Vagina (tissue), 2 donors: ENCODE results near the gene MCEE. TPM values are rescaled to one million over a fixed set of nuclear protein-coding genes. Genes with fewer than 3 reads are reported as not detected.

Experiments
- DNase-seq, 2 donors: peaks; one replicate each; pipeline ENCODE4 v3.0.0-alpha.2; 2017; ENCODE audit errors: extremely low spot score in 2 of 2
- H3K27ac ChIP-seq: fragments of 200-600 bp; sonication (generic); one replicate; pipeline ENCODE4 v1.5.1; 2019
- H3K27me3 ChIP-seq: fragments of 200-600 bp; sonication (generic); one replicate; pipeline ENCODE4 v1.5.1; 2019
- H3K36me3 ChIP-seq, 2 donors: fragments of 200-600 bp; sonication (generic); one replicate each; pipeline ENCODE4 v1.5.1; 2017 to 2019
- H3K4me1 ChIP-seq: fragments of 200-600 bp; sonication (generic); one replicate; pipeline ENCODE4 v1.5.1; 2019
- H3K4me3 ChIP-seq, 2 donors: fragments of 200-600 bp; sonication (generic); 1 replicate in 1 of 2; 2 replicates in 1 of 2; pipeline ENCODE4 v1.5.1; 2016 to 2019
- H3K9me3 ChIP-seq: fragments of 200-600 bp; sonication (generic); one replicate; pipeline ENCODE4 v1.5.1; 2019
- POLR2A ChIP-seq, 2 donors: fragments of 450-650 bp; IDR thresholded peaks; one replicate each; pipeline ENCODE4 v1.6.1; 2017; ENCODE audit warnings: antibody characterized with exemption in 2 of 2, mild to moderate bottlenecking in 2 of 2, moderate library complexity in 2 of 2
- POLR2AphosphoS5 ChIP-seq, 2 donors: sonication (generic); formaldehyde crosslinking; IDR thresholded peaks; one replicate each; pipeline ENCODE4 v1.9.0; 2017; ENCODE audit warnings: antibody characterized with exemption in 2 of 2, mild to moderate bottlenecking in 2 of 2, low read depth in 1 of 2; ENCODE audit not compliant: insufficient read depth in 1 of 2
- intact Hi-C: fragments of 100-400 bp; cut with DNase I; formaldehyde crosslinking; loops from one replicate; pipeline ENCODE4 v1.15.1; 2023
- total RNA-seq: library from RNA; depleted of rRNA; stranded (reverse); fragments of >200 nt; gene quantifications from one replicate; pipeline ENCODE4 v1.2.3, GENCODE V29; 2016
- TF ChIP-seq, protein P1 (sequence below), 3 experiments: fragments of 450-650 bp in 2 of 3; fragments of 200-600 bp in 1 of 3; sonication (generic) in 1 of 3; IDR thresholded peaks; one replicate each; pipeline ENCODE4 v1.5.1; 2017 to 2019; ENCODE audit warnings: antibody characterized with exemption in 3 of 3, mild to moderate bottlenecking in 2 of 3, moderate library complexity in 2 of 3

MCEE gene
- total RNA-seq, 1 donor from 2014 or later, result 12.8 TPM

GRCh38 chr2:71151620-71152019, 21.6 kb upstream of the MCEE start:
- TF ChIP-seq, protein P1, sequence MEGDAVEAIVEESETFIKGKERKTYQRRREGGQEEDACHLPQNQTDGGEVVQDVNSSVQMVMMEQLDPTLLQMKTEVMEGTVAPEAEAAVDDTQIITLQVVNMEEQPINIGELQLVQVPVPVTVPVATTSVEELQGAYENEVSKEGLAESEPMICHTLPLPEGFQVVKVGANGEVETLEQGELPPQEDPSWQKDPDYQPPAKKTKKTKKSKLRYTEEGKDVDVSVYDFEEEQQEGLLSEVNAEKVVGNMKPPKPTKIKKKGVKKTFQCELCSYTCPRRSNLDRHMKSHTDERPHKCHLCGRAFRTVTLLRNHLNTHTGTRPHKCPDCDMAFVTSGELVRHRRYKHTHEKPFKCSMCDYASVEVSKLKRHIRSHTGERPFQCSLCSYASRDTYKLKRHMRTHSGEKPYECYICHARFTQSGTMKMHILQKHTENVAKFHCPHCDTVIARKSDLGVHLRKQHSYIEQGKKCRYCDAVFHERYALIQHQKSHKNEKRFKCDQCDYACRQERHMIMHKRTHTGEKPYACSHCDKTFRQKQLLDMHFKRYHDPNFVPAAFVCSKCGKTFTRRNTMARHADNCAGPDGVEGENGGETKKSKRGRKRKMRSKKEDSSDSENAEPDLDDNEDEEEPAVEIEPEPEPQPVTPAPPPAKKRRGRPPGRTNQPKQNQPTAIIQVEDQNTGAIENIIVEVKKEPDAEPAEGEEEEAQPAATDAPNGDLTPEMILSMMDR (IDR thresholded peaks at IDR 0.05), result no peak
- TF ChIP-seq POLR2A (IDR thresholded peaks at IDR 0.05), result no peak
- no peak for TF ChIP-seq POLR2AphosphoS5 (IDR thresholded peaks at IDR 0.05; ENCODE audit: insufficient read depth in 1 of 2, low read depth in 1 of 2)
- DNase-seq, result no peak
- H3K9me3 ChIP-seq, result no peaks in the 10 kb centered on the region
- no peak overlapping the region for H3K4me3 ChIP-seq
- H3K27ac ChIP-seq, result no peak overlapping the region
- peaks cover 0 to 36% of the 10 kb centered on the region in 2 donors for H3K36me3 ChIP-seq
- intact Hi-C loops, result no loop called here
- H3K27me3 ChIP-seq, result no peaks in the 10 kb centered on the region
- H3K4me1 ChIP-seq, result peaks cover under 1% of the 10 kb centered on the region

DNA sequence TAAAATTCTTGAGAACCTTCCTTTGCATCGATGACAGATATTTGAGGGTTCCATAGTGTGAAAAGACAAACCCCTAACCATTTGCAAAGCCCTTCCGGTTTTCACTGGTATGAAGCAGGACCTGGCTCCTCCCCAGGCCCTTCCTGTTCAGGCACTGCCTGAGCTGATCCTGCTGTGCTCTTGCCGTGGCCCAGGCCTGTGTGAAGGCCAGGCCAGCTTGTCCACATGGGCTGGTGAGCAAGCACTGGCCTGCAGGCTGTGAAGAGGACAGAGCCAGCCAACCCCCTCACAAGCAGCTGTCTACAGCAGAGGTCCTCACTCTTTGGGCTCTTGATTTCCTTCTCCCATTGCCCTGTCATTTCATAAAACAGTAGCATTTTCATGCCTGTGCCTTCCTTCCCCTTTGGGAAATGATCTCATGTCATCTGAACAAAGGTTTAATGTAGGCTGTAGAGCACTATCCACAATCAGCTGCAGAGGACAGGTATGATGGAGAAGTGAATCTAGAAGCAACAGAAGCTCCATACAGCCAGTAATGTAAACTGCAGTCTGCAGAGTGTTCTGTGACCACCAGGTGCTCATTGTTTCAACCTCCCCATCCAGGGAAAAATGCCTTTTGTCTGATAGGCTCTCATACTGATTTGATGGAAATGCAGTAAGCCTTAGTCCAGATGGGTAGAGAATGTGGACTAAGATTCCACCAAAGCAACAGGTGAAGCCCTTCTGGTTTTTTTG, 20.2 kb upstream of the MCEE start:
- no peak for DNase-seq
- TF ChIP-seq POLR2AphosphoS5 (IDR thresholded peaks at IDR 0.05; ENCODE audit: insufficient read depth in 1 of 2, low read depth in 1 of 2), result no peak
- TF ChIP-seq, protein P1 (IDR thresholded peaks at IDR 0.05), result no peak
- TF ChIP-seq POLR2A (IDR thresholded peaks at IDR 0.05), result no peak
- H3K27ac ChIP-seq, result no peak overlapping the region
- H3K27me3 ChIP-seq, result no peaks in the 10 kb centered on the region
- no peak overlapping the region for H3K4me3 ChIP-seq
- intact Hi-C loops, result no loop called here
- no peaks in the 10 kb centered on the region for H3K9me3 ChIP-seq
- no peaks in the 10 kb centered on the region for H3K4me1 ChIP-seq
- peaks cover 0 to 50% of the 10 kb centered on the region in 2 donors for H3K36me3 ChIP-seq

DNA sequence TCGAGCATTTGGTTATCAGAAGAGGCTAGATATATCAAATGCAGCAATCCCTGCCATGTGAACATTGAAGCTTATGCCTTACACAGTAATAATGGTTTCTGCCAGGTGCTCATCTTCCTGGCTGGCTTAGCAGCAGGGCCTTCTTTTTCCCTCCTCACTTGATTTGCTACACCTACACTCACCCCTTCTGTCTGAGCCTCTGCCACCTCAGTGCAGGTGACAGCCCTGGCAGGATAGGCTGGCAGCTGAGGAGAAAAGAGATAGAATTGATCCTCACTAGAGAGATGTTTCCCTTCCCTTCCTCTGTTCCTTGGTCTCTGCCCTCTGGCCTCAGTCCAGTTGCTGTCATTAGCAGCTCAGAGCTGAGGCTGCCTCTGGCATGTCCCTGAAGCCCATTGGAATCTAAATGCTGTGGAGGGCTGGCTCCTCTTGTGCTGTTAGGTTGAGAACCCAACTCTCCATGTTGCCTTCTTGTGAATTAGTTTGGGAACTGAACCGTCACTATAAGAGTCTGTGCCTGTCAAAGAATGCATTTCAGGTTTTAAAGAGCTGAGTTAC, 18.6 kb upstream of the MCEE start:
- Histone ChIP-seq H3K27me3 (no peaks in the 10 kb centered on the region), H3K36me3 (peaks cover 0 to 66% of the 10 kb centered on the region in 2 donors), H3K4me3 (no peak overlapping the region), H3K9me3 (no peaks in the 10 kb centered on the region), H3K4me1 (no peaks in the 10 kb centered on the region), H3K27ac (no peak overlapping the region)
- DNase-seq, result no peak
- TF ChIP-seq POLR2A (IDR thresholded peaks at IDR 0.05), result no peak
- TF ChIP-seq, protein P1 (IDR thresholded peaks at IDR 0.05), result no peak
- no peak for TF ChIP-seq POLR2AphosphoS5 (IDR thresholded peaks at IDR 0.05; ENCODE audit: insufficient read depth in 1 of 2, low read depth in 1 of 2)
- intact Hi-C loops, result no loop called here

DNA sequence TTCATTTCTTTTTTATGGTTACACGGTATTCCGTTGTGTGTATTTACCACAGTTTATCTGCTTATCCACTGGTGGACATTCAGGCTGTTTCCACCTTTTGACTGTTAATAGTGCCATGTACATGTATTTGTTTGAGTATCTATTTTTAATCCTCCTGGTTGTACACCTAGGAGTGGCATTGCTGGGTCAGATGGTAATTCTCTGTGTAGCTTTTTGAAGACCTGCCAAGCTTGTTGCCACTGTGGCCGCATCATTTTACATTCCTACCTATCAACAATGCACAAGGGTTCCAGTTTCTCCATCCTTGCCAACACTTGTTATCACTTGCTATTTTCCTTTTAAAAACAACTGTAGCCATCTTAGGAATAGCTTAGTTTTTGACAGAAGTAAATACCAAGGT, 13.8 kb upstream of the MCEE start:
- Histone ChIP-seq H3K27me3 (no peaks in the 10 kb centered on the region), H3K9me3 (no peaks in the 10 kb centered on the region), H3K4me3 (no peak overlapping the region), H3K27ac (no peak overlapping the region), H3K36me3 (peaks cover 8 to 97% of the 10 kb centered on the region in 2 donors), H3K4me1 (no peaks in the 10 kb centered on the region)
- intact Hi-C loops, result no loop called here
- DNase-seq, result no peak
- TF ChIP-seq POLR2A (IDR thresholded peaks at IDR 0.05), result no peak
- TF ChIP-seq, protein P1 (IDR thresholded peaks at IDR 0.05), result no peak
- TF ChIP-seq POLR2AphosphoS5 (IDR thresholded peaks at IDR 0.05; ENCODE audit: insufficient read depth in 1 of 2, low read depth in 1 of 2), result no peak

DNA sequence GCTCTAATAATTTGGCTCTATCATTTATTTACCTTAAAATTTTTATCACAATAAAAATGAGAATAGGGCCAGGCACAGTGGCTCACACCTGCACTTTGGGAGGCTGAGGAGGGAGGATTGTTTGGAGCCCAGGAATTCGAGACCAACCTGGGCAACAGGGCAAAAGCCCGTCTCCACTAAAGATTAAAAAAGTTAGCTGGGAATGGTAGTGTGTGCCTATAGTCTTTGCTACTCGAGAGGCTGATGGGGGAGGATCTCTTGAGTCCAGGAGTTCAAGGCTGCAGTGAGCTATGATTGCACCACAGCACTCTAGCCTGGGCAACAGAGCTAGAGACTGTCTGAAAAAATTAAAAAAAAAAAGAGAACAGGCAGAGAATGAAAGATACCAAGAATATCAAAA, 6.1 kb upstream of the MCEE start:
- H3K27ac ChIP-seq, result no peak overlapping the region
- TF ChIP-seq, protein P1 (IDR thresholded peaks at IDR 0.05), result no peak
- TF ChIP-seq POLR2A (IDR thresholded peaks at IDR 0.05) (no peak), POLR2AphosphoS5 (IDR thresholded peaks at IDR 0.05; ENCODE audit: insufficient read depth in 1 of 2, low read depth in 1 of 2) (no peak)
- no peaks in the 10 kb centered on the region for H3K27me3 ChIP-seq
- peaks cover 8 to 67% of the 10 kb centered on the region in 2 donors for H3K36me3 ChIP-seq
- intact Hi-C loops, result no loop called here
- no peak overlapping the region for H3K4me3 ChIP-seq
- DNase-seq, result no peak
- H3K4me1 ChIP-seq, result peaks cover 16% of the 10 kb centered on the region
- no peaks in the 10 kb centered on the region for H3K9me3 ChIP-seq
